GM23338 (cell line): ENCODE data around the gene STEAP2. TPM values are rescaled to one million over a fixed set of nuclear protein-coding genes. Genes with fewer than 3 reads are reported as not detected.

ENCODE experiments used
- ATAC-seq: fragments of 200-7000 bp; cut with Tn5 transposase; 3 replicates; pipeline ENCODE4 v1.9.1; 2020
- DNase-seq: peaks from one replicate; pipeline ENCODE4 v3.0.0-alpha.2; 2015; ENCODE audit warnings: low spot score
- H2AFZ ChIP-seq: fragments of 200-600 bp; sonication (generic); 2 replicates; pipeline ENCODE4 v1.8.0; 2016; ENCODE audit warnings: antibody characterized with exemption, mild to moderate bottlenecking, moderate library complexity
- H3F3A ChIP-seq: fragments of 200-600 bp; sonication (generic); replicated peaks from 2 replicates; pipeline ENCODE4 v1.8.0; 2017; ENCODE audit warnings: antibody characterized with exemption, mixed run types, low read depth
- H3K27ac ChIP-seq: fragments of 200-600 bp; sonication (generic); 2 replicates; pipeline ENCODE4 v1.6.1; 2016; ENCODE audit warnings: low read depth
- H3K27me3 ChIP-seq: fragments of 200-600 bp; sonication (generic); 2 replicates; pipeline ENCODE4 v1.8.0; 2016; ENCODE audit warnings: mild to moderate bottlenecking, mixed run types, moderate library complexity; ENCODE audit not compliant: insufficient read depth
- H3K36me3 ChIP-seq: fragments of 200-600 bp; sonication (generic); 2 replicates; pipeline ENCODE4 v1.8.0; 2016; ENCODE audit warnings: mild to moderate bottlenecking; ENCODE audit not compliant: insufficient read depth
- H3K4me1 ChIP-seq: fragments of 200-600 bp; sonication (generic); 2 replicates; pipeline ENCODE4 v1.8.0; 2016; ENCODE audit warnings: mild to moderate bottlenecking, moderate library complexity; ENCODE audit not compliant: insufficient read depth
- H3K4me2 ChIP-seq: fragments of 200-600 bp; sonication (generic); 2 replicates; pipeline ENCODE4 v1.7.1; 2017; ENCODE audit warnings: mixed run types
- H3K4me3 ChIP-seq: fragments of 200-600 bp; sonication (generic); 2 replicates; pipeline ENCODE4 v1.6.1; 2016; ENCODE audit warnings: mixed run types
- H3K79me2 ChIP-seq: fragments of 200-600 bp; sonication (generic); replicated peaks from 2 replicates; pipeline ENCODE4 v1.8.0; 2017; ENCODE audit warnings: mild to moderate bottlenecking; ENCODE audit not compliant: insufficient read depth
- H3K9me2 ChIP-seq: fragments of 200-600 bp; sonication (generic); 2 replicates; pipeline ENCODE4 v1.8.0; 2017; ENCODE audit not compliant: insufficient read depth
- H4K20me1 ChIP-seq: fragments of 200-600 bp; sonication (generic); replicated peaks from 2 replicates; pipeline ENCODE4 v1.8.0; 2017; ENCODE audit warnings: mild to moderate bottlenecking; ENCODE audit not compliant: insufficient read depth
- H3K27ac Mint-ChIP-seq: 2 replicates; pipeline ENCODE4 v1.8.0; 2020; ENCODE audit warnings: inconsistent platforms, mild to moderate bottlenecking, moderate library complexity, mixed read lengths
- H3K27me3 Mint-ChIP-seq: 3 replicates; pipeline ENCODE4 v1.8.0; 2022; ENCODE audit warnings: low read depth, mild to moderate bottlenecking, moderate library complexity, mixed read lengths, inconsistent platforms; ENCODE audit not compliant: insufficient read depth, poor library complexity
- H3K36me3 Mint-ChIP-seq: 3 replicates; pipeline ENCODE4 v1.8.0; 2021; ENCODE audit warnings: low read depth, mild to moderate bottlenecking, inconsistent platforms, moderate library complexity, mixed read lengths
- H3K4me1 Mint-ChIP-seq: 3 replicates; pipeline ENCODE4 v1.8.0; 2020; ENCODE audit warnings: mild to moderate bottlenecking, inconsistent platforms, mixed read lengths
- H3K4me3 Mint-ChIP-seq: 3 replicates; pipeline ENCODE4 v1.8.0; 2021; ENCODE audit warnings: moderate library complexity, mild to moderate bottlenecking, inconsistent platforms, mixed read lengths
- H3K9me3 Mint-ChIP-seq: 3 replicates; pipeline ENCODE4 v1.8.0; 2020; ENCODE audit warnings: moderate library complexity, mild to moderate bottlenecking, inconsistent platforms, mixed read lengths
- CREB1 ChIP-seq: fragments of 250-450 bp; sonication (Bioruptor Pico); IDR thresholded peaks from 2 replicates; pipeline ENCODE4 v1.5.0; 2020; ENCODE audit warnings: low read depth, mild to moderate bottlenecking, moderate library complexity
- ETS1 ChIP-seq: IDR thresholded peaks from 2 replicates; pipeline ENCODE4 v1.6.1; 2016; ENCODE audit warnings: antibody characterized with exemption
- EZH2 ChIP-seq: fragments of 200-600 bp; sonication (generic); IDR thresholded peaks from one replicate; pipeline ENCODE4 v1.8.0; 2017; ENCODE audit warnings: antibody characterized with exemption, mild to moderate bottlenecking, low read depth; ENCODE audit not compliant: unreplicated experiment
- EZH2phosphoT487 ChIP-seq: fragments of 200-600 bp; sonication (generic); IDR thresholded peaks from one replicate; pipeline ENCODE4 v1.8.1; 2018; ENCODE audit warnings: antibody characterized with exemption; ENCODE audit not compliant: unreplicated experiment
- JUNB ChIP-seq: IDR thresholded peaks from one replicate; pipeline ENCODE4 v1.6.1; 2016; ENCODE audit warnings: antibody characterized with exemption; ENCODE audit not compliant: unreplicated experiment
- NANOG ChIP-seq: IDR thresholded peaks from 2 replicates; pipeline ENCODE4 v1.6.1; 2016; ENCODE audit warnings: antibody characterized with exemption, borderline replicate concordance
- POLR2AphosphoS5 ChIP-seq: IDR thresholded peaks from 2 replicates; pipeline ENCODE4 v1.6.1; 2016; ENCODE audit warnings: antibody characterized with exemption, low read depth
- REST ChIP-seq: IDR thresholded peaks from one replicate; pipeline ENCODE4 v1.6.1; 2018; ENCODE audit warnings: antibody characterized with exemption; ENCODE audit not compliant: unreplicated experiment
- STAT1 ChIP-seq: IDR thresholded peaks from one replicate; pipeline ENCODE4 v1.6.1; 2016; ENCODE audit warnings: antibody characterized with exemption; ENCODE audit not compliant: unreplicated experiment
- ZNF114 ChIP-seq: fragments of 250-450 bp; sonication (Bioruptor Pico); IDR thresholded peaks from 2 replicates; pipeline ENCODE4 v1.5.0; 2020; ENCODE audit warnings: mild to moderate bottlenecking, moderate library complexity
- ZNF331 ChIP-seq: fragments of 250-450 bp; sonication (Bioruptor Pico); IDR thresholded peaks from 2 replicates; pipeline ENCODE4 v1.5.0; 2020; ENCODE audit warnings: low read depth, mild to moderate bottlenecking, moderate library complexity
- polyA plus RNA-seq: library from polyadenylated mRNA; unstranded; fragments of >200 nt; fragmentation: Nextera tagmentation; extraction: Ambion mirVana; gene quantifications from 2 replicates; pipeline ENCODE4 v1.2.1, GENCODE V29; 2016
- total RNA-seq: library from RNA; depleted of rRNA; stranded (reverse); fragments of >200 nt; shearing (Covaris generic); gene quantifications from 2 replicates; pipeline ENCODE4 v1.2.3, GENCODE V29; 2014
- TF ChIP-seq, protein P1 (sequence below): fragments of 250-450 bp; sonication (Bioruptor Pico); IDR thresholded peaks from 2 replicates; pipeline ENCODE4 v1.5.0; 2020; ENCODE audit warnings: mild to moderate bottlenecking, moderate library complexity

STEAP2 gene
- total and polyA plus RNA-seq, 2 experiments from 2014 or later = 13.1 to 22.0 TPM

- TF ChIP-seq, protein P1, sequence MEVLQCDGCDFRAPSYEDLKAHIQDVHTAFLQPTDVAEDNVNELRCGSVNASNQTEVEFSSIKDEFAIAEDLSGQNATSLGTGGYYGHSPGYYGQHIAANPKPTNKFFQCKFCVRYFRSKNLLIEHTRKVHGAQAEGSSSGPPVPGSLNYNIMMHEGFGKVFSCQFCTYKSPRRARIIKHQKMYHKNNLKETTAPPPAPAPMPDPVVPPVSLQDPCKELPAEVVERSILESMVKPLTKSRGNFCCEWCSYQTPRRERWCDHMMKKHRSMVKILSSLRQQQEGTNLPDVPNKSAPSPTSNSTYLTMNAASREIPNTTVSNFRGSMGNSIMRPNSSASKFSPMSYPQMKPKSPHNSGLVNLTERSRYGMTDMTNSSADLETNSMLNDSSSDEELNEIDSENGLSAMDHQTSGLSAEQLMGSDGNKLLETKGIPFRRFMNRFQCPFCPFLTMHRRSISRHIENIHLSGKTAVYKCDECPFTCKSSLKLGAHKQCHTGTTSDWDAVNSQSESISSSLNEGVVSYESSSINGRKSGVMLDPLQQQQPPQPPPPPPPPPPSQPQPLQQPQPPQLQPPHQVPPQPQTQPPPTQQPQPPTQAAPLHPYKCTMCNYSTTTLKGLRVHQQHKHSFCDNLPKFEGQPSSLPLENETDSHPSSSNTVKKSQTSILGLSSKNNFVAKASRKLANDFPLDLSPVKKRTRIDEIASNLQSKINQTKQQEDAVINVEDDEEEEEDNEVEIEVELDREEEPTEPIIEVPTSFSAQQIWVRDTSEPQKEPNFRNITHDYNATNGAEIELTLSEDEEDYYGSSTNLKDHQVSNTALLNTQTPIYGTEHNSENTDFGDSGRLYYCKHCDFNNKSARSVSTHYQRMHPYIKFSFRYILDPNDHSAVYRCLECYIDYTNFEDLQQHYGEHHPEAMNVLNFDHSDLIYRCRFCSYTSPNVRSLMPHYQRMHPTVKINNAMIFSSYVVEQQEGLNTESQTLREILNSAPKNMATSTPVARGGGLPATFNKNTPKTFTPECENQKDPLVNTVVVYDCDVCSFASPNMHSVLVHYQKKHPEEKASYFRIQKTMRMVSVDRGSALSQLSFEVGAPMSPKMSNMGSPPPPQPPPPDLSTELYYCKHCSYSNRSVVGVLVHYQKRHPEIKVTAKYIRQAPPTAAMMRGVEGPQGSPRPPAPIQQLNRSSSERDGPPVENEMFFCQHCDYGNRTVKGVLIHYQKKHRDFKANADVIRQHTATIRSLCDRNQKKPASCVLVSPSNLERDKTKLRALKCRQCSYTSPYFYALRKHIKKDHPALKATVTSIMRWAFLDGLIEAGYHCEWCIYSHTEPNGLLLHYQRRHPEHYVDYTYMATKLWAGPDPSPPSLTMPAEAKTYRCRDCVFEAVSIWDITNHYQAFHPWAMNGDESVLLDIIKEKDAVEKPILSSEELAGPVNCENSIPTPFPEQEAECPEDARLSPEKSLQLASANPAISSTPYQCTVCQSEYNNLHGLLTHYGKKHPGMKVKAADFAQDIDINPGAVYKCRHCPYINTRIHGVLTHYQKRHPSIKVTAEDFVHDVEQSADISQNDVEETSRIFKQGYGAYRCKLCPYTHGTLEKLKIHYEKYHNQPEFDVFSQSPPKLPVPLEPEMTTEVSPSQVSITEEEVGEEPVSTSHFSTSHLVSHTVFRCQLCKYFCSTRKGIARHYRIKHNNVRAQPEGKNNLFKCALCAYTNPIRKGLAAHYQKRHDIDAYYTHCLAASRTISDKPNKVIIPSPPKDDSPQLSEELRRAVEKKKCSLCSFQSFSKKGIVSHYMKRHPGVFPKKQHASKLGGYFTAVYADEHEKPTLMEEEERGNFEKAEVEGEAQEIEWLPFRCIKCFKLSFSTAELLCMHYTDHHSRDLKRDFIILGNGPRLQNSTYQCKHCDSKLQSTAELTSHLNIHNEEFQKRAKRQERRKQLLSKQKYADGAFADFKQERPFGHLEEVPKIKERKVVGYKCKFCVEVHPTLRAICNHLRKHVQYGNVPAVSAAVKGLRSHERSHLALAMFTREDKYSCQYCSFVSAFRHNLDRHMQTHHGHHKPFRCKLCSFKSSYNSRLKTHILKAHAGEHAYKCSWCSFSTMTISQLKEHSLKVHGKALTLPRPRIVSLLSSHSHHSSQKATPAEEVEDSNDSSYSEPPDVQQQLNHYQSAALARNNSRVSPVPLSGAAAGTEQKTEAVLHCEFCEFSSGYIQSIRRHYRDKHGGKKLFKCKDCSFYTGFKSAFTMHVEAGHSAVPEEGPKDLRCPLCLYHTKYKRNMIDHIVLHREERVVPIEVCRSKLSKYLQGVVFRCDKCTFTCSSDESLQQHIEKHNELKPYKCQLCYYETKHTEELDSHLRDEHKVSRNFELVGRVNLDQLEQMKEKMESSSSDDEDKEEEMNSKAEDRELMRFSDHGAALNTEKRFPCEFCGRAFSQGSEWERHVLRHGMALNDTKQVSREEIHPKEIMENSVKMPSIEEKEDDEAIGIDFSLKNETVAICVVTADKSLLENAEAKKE (CRISPR knock-in tag) = no peak
- TF ChIP-seq EZH2phosphoT487 (no peak), ZNF114 (CRISPR knock-in tag) (no peak), EZH2 (no peak), POLR2AphosphoS5 (no peak)
Observed at GRCh38 chr7:90163534-90163933, 48.0 kb upstream of the STEAP2 start (continued).

DNA sequence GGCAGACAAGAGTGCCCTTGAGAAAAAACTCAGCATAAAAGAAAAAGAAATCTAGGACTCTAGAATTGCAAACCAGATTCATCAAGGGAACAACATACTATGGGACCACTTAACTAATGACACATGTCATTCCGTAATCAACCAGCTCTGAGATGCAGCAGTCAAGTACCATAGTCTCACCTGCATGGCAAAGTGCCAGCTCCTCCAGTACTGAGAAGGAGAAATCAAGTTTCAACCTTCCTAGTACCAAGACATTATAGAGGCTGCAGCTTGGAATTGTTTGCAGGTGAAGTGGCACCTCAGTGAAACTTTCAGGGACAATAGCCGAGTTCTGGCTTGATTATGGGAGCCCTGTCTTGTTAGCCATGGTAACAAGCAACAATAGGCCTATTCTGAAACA lies 45.8 kb upstream of the STEAP2 start:
- Mint-ChIP-seq H3K27ac (no peak overlapping the region), H3K27me3 (no peaks in the 10 kb centered on the region), H3K4me3 (no peak overlapping the region), H3K36me3 (0 out of 3 replicates have a peak, but pooled peaks cover 3% of the 10 kb centered on the region), H3K4me1 (no peaks in the 10 kb centered on the region), H3K9me3 (peaks cover 5% of the 10 kb centered on the region; the same call in 1 of the 3 replicates)
- H2AFZ ChIP-seq = no peak overlapping the region
- no peak overlapping the region for H3K27ac ChIP-seq
- H3F3A ChIP-seq = no peaks in the 10 kb centered on the region
- H4K20me1 ChIP-seq = no peaks in the 10 kb centered on the region
- H3K4me1 ChIP-seq = no peaks in the 10 kb centered on the region
- no peaks in the 10 kb centered on the region for H3K27me3 ChIP-seq
- H3K4me2 ChIP-seq = no peak overlapping the region
- no peaks in the 10 kb centered on the region for H3K79me2 ChIP-seq
- H3K9me2 ChIP-seq = no peaks in the 10 kb centered on the region
- peaks cover 5% of the 10 kb centered on the region; the same call in 1 of the 2 replicates for H3K36me3 ChIP-seq
- DNase-seq (no peak), ATAC-seq (no peak)
- H3K4me3 ChIP-seq = no peak overlapping the region
- no peak for TF ChIP-seq JUNB
- no peak for TF ChIP-seq STAT1
- TF ChIP-seq CREB1 (CRISPR knock-in tag) = no peak
- no peak for TF ChIP-seq ETS1
- no peak for TF ChIP-seq REST
- TF ChIP-seq ZNF114 (CRISPR knock-in tag) = no peak
- no peak for TF ChIP-seq EZH2phosphoT487
- no peak for TF ChIP-seq NANOG
- TF ChIP-seq EZH2 = no peak
- no peak for TF ChIP-seq ZNF331 (CRISPR knock-in tag)
